Mammary epithelial cell (primary cell): Measurements from ENCODE around the gene FOXP2.

Source experiments
- CTCF ChIP-seq, 2 donors: IDR thresholded peaks in 1 of 2; conservative IDR thresholded peaks in 1 of 2; 2 replicates each; pipeline ENCODE4 v1.5.1; 2011 to 2012; ENCODE audit warnings: inconsistent platforms in 2 of 2, low read length in 2 of 2, mild to moderate bottlenecking in 2 of 2, control low read depth in 1 of 2, low read depth in 1 of 2; ENCODE audit not compliant: insufficient read depth in 1 of 2; ENCODE audit errors: extremely low read depth in 1 of 2
- EZH2 ChIP-seq: IDR thresholded peaks from 2 replicates; pipeline ENCODE4 v1.6.1; 2012; ENCODE audit warnings: low read length, inconsistent platforms, borderline replicate concordance

- no peak for TF ChIP-seq CTCF (conservative IDR thresholded peaks at IDR 0.05 in 1 of 2, IDR thresholded peaks at IDR 0.05 in 1 of 2; ENCODE audit: extremely low read depth in 1 of 2, insufficient read depth in 1 of 2, low read depth in 1 of 2, low read length in 2 of 2)
- no peak for TF ChIP-seq EZH2
These were observed 173.9 kb downstream of the FOXP2 start for GRCh38 chr7:114588506-114588905.
